COLO668 (cell line): Measurements from ENCODE around the gene CDC42BPG.
"Not testable (repeated sequence)": the region's sequence is repeated elsewhere in the genome, so short reads cannot be mapped to it uniquely, and the experiment has no call there.

Source experiments
- DNase-seq: peaks from one replicate; lab custom pipeline; 2025; ENCODE audit not compliant: unreplicated experiment; lab: John Stamatoyannopoulos, UW

Gene CDC42BPG

DNA sequence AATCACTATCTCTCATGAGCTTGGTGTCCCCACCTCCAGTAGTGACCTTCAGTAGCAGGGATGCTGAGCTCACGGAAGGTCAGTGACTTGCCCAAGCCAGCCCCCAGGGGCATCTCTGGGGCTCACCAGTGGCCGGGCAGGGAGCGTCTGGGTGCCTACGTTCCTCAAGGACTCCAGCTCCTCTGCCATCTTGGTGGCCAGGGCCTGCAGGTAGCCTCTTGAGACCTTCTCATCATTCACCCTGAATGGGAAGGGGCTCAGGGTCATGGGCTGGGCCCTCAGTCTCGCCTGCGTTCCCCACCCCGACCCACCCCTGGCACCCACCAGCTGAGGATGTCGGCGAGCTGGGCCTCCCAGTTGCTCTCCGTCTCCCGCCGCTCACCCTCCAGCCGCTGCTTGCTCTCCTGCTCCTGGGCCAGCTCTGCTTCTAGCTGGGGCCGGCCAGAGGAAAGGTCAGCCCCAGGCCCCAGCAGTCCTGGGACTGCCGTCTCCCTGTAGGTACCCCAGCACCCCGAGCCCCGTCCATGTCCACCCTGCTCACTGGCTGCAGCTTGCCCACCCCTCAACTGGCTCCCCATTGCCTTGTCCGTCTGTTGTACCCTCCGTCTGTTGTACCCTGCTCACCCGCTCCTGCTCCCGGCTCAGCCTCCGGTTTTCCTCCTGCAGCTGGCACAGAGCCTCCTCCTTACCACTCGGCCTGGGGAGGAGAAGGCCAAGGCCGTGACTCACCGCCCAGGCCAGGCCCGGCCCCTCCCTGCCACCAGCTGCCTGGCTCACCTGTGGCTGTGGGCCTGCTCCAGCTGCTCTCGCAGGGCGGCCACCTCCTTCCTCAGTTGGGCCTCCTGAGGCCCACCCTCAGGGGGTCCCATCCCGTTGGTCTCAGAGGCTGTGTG lies 9.5 kb downstream of the CDC42BPG start:
- DNase-seq = peak; percentile 9

GRCh38 chr11:64834031-64834722 lies 10.3 kb downstream of the CDC42BPG start:
- DNase-seq = no peak

DNA sequence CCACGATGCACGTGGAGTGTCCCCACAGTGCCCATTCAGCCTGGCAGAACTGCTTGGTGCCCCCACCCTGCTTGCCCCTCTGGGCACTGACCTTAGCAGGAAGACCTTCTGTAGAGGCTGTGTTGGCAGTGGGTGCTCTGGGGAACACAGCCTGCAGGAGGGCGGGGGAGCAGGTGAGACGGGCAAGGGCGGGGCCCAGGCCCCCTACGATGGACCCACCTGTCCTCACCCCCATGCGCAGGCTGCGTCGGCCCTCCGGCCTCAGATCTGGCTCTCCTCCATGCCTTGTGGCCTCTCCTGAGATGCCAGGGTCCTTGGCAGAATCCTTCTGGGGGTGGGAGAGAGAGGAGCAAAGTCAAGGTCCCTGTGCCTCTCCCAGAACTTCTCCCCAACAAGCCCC lies 10.9 kb downstream of the CDC42BPG start:
- DNase-seq = no peak

GRCh38 chr11:64833198-64833502 lies 11.3 kb downstream of the CDC42BPG start:
- DNase-seq = no peak

DNA sequence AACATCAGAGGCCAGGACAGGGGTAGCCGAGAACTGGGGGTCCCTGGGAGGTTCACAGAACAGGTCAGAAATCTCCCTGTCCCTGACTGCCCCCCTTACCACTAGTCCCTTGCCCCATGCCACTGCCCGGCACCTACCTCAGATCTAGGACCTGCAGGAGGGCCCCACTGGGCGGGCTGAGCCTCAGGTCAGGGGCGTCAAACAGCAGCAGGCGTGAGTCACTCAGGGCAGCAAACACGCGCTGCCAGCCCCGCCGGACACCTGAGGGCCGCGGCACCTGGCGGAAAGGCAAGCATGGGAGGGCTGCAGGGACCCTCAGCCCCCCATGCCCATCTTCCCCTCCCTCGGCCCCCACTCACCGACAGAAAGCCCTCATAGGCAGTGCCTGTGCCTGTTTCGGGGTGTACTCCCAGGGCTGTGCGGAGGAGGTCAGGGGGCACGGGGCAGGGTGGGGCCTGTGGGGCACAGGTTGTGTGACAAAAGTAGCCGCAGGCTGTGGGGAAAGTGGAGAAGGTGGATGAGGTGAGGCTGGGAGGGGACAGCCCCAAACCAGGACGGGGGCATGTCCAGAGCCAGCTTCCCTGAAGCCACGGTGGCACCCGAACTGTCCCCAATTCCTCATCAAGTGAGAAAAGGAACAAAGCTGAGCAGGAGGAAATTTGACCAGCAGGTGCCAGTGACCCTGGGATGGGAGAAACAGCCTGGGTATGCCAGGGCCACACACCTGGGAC lies 11.8 kb downstream of the CDC42BPG start:
- no peak for DNase-seq

GRCh38 chr11:64831411-64831891 lies 13.0 kb downstream of the CDC42BPG start:
- DNase-seq = no peak

DNA sequence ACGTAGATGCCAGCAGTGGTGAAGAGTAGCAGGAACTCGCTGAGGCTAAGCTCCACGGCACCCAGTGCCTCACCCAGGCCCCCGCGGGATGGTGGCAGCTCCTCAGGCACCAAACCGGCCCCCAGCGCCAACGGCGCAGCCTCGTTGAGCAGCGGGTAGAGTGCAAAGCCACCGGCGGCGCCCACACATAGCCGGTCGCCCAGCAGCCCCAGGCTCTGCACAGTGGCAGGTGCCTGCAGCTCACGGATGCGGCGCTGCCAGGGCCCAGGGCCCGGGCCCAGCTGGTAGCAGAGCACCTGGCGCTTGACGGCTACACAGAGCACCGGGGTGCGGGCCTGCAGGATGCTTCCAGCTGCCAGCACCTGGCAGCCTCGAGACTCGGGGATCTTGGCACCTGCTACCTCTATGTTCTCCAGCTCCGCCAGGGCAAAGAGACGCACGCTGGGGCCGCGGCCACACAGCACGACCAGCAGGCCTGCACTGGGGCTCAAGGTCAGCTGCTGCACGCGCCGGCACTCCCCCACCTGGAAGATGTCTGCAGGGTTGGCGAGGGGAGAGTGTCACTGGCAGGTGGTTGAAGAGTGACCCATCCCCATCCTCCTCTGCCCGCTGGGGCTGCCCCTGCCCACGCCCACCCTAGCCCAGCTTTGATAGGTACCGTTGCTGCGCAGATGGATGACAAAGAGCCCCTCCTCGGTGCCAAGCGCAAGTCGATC lies 14.8 kb downstream of the CDC42BPG start:
- DNase-seq = no peak

DNA sequence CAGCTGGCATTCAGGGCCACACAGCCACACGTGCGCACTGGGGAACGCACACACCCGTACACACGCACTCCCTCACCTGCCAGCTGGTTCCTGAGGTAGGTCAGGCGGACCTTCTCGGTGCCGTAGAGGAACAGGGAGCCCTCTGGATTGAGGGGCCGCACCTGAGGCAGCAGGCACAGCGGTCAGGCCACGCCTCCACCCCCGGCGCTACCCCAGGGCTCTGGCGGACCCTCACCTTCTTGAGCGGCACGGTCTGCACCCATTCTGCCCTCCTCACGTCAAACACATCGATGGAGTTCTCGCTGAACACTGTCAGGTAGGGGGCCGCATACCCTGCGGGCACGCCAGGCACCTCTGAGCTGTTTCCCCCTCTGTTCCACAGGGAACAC lies 17.0 kb downstream of the CDC42BPG start:
- no peak for DNase-seq

GRCh38 chr11:64826578-64827450 lies 17.6 kb downstream of the CDC42BPG start:
- no peak for DNase-seq

GRCh38 chr11:64826062-64826461 lies 18.4 kb downstream of the CDC42BPG start:
- no peak for DNase-seq

DNA sequence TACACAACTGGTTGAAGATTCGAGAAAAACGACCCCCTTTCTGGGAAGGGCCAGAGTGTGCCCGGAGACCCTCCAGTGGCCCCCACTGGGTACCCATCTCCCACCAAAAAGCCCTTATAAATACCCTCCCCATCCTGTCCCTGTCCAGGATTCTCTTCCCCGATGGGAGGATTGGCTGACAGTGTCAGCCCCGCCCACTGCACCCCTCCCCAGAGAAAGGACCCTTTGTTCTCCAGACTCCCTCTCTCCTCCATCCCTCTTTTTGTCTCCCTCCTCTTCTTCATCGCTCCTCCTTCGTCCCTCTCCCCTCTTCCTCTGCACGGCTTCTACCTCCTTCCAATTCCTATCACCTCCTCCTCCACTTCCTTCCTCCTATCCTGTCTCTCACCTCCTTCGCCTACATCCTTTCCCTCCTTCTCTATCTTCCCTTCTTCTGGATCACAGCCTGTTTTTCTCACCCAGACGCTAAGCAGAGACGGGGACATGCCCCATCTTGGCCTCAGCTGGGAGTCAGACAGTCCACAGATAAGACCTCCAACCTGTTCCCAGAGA lies 20.8 kb downstream of the CDC42BPG start:
- DNase-seq = no peak

DNA sequence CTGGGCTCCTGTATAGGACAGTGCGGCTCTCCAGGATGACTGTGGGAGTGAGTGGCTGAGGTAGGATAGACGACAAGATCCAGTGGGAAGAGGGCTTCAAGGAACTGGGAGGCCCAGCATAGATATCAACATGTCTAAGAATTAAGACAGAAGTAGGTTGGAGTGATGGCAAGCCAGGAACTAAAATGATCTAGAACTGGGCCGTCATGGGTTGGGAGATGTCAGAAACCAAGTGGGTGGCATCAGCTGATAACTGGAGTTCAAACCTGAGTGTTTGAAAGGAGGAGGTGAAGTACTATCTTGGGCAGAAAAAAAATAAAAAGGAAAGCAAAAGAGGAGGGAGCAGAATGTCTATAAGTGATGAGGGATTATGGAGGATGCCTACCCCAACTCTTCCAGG lies 27.0 kb downstream of the CDC42BPG start:
- no peak for DNase-seq

GRCh38 chr11:64815433-64815832 lies 29.0 kb downstream of the CDC42BPG start:
- DNase-seq = not testable (repeated sequence)

- peak; percentile 4 for DNase-seq
These were observed 29.7 kb downstream of the CDC42BPG start for GRCh38 chr11:64814712-64815187.

- no peak for DNase-seq
These were observed 30.6 kb downstream of the CDC42BPG start for GRCh38 chr11:64813826-64814225.

- DNase-seq = peak; percentile 62
These were observed 33.6 kb downstream of the CDC42BPG start for GRCh38 chr11:64810891-64811272.

GRCh38 chr11:64810271-64810890 lies 34.1 kb downstream of the CDC42BPG start, which contains the start of gene MEN1:
Gene MEN1, minus strand, starts transcription at chr11:64810551. Its CDS starts 442 bp downstream, at chr11:64810109.
- DNase-seq = peak; percentile 97

DNA sequence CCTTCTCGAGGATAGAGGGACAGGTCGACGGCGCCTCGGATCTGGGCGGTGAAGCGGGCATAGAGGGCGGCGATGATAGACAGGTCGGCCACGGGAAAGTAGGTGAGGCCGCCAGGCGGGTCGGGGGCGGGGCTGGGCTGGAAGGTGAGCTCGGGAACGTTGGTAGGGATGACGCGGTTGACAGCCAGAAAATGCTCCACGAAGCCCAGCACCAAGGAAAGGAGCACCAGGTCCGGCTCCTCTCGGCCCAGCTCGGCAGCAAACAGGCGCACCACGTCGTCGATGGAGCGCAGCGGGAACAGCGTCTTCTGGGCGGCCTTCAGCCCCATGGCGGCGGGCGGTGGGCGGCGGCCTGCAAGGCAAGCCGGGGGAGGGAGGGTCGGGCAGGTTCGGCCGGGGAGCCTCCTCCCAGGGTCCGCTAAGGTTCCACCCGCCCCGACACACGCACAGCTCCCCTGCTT lies 34.6 kb downstream of the CDC42BPG start:
- DNase-seq = peak; percentile 53

- no peak for DNase-seq
These were observed 39.0 kb downstream of the CDC42BPG start for GRCh38 chr11:64805481-64805880.
